ENCODE results near the gene PPP4R2.

DNA sequence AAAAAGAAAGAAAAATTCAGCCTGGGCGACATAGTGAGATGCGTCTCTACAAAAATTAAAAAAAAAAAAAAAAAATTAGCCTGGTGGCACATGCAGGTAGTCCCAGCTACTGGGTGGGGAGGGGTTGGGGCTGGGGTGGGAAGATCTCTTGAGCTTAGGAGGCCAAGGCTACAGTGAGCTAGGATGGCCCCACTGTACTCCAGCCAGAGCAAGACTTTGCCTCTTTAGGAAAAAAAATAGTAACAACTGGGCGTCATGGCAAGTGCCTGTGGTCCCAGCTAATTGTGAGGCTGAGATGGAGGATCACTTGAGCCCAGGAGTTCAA lies 23.9 kb upstream of the PPP4R2 start:
- TF ChIP-seq, protein P1, sequence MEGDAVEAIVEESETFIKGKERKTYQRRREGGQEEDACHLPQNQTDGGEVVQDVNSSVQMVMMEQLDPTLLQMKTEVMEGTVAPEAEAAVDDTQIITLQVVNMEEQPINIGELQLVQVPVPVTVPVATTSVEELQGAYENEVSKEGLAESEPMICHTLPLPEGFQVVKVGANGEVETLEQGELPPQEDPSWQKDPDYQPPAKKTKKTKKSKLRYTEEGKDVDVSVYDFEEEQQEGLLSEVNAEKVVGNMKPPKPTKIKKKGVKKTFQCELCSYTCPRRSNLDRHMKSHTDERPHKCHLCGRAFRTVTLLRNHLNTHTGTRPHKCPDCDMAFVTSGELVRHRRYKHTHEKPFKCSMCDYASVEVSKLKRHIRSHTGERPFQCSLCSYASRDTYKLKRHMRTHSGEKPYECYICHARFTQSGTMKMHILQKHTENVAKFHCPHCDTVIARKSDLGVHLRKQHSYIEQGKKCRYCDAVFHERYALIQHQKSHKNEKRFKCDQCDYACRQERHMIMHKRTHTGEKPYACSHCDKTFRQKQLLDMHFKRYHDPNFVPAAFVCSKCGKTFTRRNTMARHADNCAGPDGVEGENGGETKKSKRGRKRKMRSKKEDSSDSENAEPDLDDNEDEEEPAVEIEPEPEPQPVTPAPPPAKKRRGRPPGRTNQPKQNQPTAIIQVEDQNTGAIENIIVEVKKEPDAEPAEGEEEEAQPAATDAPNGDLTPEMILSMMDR (IDR thresholded peaks at IDR 0.05) = no peak
- TF ChIP-seq EZH2 (IDR thresholded peaks at IDR 0.05) = no peak
